Dedifferentiated amniotic fluid mesenchymal stem cell (primary cell): Measurements from ENCODE around the gene MTX1.
A peak's percentile ranks its signal among the peaks of the same experiment; 100 is the strongest.

ENCODE experiments used
- DNase-seq: peaks from one replicate; pipeline ENCODE4 v3.0.0-alpha.2; 2016; ENCODE audit errors: extremely low spot score

MTX1 gene

GRCh38 chr1:155261493-155261851 lies 53.0 kb downstream of the MTX1 start:
- no peak for DNase-seq

DNA sequence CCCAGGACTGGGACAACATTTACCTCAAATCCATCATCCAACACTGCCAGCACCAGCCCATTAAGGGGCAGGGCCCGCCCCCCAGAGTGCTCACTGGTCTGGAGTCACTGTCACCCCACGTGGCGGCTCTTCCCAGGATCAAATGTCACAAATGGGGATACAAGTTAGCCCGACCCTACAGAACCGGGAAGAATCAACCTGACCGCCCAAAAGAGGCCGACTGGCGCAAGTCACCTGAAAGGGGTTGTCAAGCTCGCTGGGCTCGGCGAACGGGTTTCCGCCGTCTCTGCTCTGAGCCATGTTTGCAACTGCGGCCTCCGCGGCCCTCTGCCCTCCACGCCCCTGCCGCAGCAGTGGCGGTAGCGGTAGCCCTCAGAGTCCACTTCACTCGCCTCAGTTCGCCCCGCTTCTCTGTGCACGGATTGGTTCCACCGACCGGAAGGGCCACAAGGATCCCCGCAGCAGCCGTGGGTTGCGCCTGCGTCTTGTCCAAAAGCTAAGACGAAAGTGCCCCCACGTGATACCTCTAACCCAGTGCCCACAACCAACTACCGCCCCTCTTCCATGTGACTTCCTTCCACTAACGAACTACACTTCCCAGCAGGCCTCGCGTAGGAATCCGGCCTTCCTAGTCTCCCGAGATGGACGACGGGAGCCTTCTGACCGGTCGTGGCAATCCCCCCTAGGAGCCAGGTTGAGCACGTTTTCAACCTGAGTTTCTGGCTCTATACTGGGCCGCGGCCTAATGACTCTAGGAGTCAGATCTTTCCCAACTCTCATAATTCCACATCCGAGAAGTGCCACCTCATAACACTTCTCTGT lies 53.6 kb downstream of the MTX1 start, which contains the start of gene SCAMP3:
Gene SCAMP3 (minus strand): TSS at position 509 of the 822 bp plus-strand sequence. CDS start 209 bp downstream, at position 300.
- peak; percentile 99 for DNase-seq

- no peak for DNase-seq
These were observed 54.6 kb downstream of the MTX1 start for GRCh38 chr1:155263067-155263466.
